GM12878 (cell line): ENCODE results near the gene SLIT1. TPM values are rescaled to one million over a fixed set of nuclear protein-coding genes. Genes with fewer than 3 reads are reported as not detected.

Source experiments
- BCL11A ChIP-seq: IDR thresholded peaks from 2 replicates; pipeline ENCODE4 v1.6.1; 2011; ENCODE audit warnings: low read depth, low read length
- BRCA1 ChIP-seq: IDR thresholded peaks from 2 replicates; pipeline ENCODE4 v1.6.1; 2011; ENCODE audit warnings: low read depth, low read length, improper control_type of control experiment
- CEBPB ChIP-seq, 2 experiments: fragments of 150-350 bp in 1 of 2; IDR thresholded peaks; 2 replicates each; pipeline ENCODE4 v1.6.1; 2012 to 2014; ENCODE audit warnings: low read depth in 2 of 2, low read length in 2 of 2, borderline replicate concordance in 1 of 2, inconsistent platforms in 1 of 2
- CHD2 ChIP-seq: IDR thresholded peaks from 2 replicates; pipeline ENCODE4 v1.6.1; 2011; ENCODE audit warnings: low read depth, low read length, improper control_type of control experiment, borderline replicate concordance
- E4F1 ChIP-seq: fragments of 450-650 bp; IDR thresholded peaks from 2 replicates; pipeline ENCODE4 v1.6.1; 2018; ENCODE audit warnings: borderline replicate concordance, mild to moderate bottlenecking; ENCODE audit not compliant: partially characterized antibody
- HDAC2 ChIP-seq: fragments of 200-600 bp; sonication (generic); IDR thresholded peaks from 2 replicates; pipeline ENCODE4 v1.6.1; 2017
- IKZF2 ChIP-seq, 2 experiments: fragments of 450-650 bp; IDR thresholded peaks; 2 replicates each; pipeline ENCODE4 v1.6.1; 2017; ENCODE audit warnings: mild to moderate bottlenecking in 2 of 2, moderate library complexity in 2 of 2
- IRF4 ChIP-seq: IDR thresholded peaks from 2 replicates; pipeline ENCODE4 v1.6.1; 2011; ENCODE audit warnings: low read depth, low read length
- KLF5 ChIP-seq: fragments of 450-650 bp; IDR thresholded peaks from 2 replicates; pipeline ENCODE4 v1.6.1; 2014; ENCODE audit warnings: mild to moderate bottlenecking; ENCODE audit not compliant: partially characterized antibody
- POLR2AphosphoS5 ChIP-seq: IDR thresholded peaks from 2 replicates; pipeline ENCODE4 v1.6.1; 2011; ENCODE audit warnings: mild to moderate bottlenecking, low read length, inconsistent platforms
- SKIL ChIP-seq: fragments of 450-650 bp; IDR thresholded peaks from 2 replicates; pipeline ENCODE4 v1.6.1; 2017; ENCODE audit warnings: mild to moderate bottlenecking, low read depth, inconsistent platforms; ENCODE audit not compliant: poor library complexity, severe bottlenecking
- YY1 ChIP-seq: IDR thresholded peaks from 2 replicates; pipeline ENCODE4 v1.6.1; 2011; ENCODE audit warnings: low read depth, mild to moderate bottlenecking, low read length
- ZNF207 ChIP-seq: fragments of 450-650 bp; IDR thresholded peaks from 2 replicates; pipeline ENCODE4 v1.6.1; 2014; ENCODE audit warnings: antibody characterized with exemption, mild to moderate bottlenecking, borderline replicate concordance
- ZNF592 ChIP-seq: fragments of 450-650 bp; IDR thresholded peaks from 2 replicates; pipeline ENCODE4 v1.6.1; 2017; ENCODE audit warnings: mild to moderate bottlenecking, moderate library complexity
- ZNF687 ChIP-seq: fragments of 450-650 bp; IDR thresholded peaks from 2 replicates; pipeline ENCODE4 v1.6.1; 2017; ENCODE audit warnings: mild to moderate bottlenecking, moderate library complexity
- ZZZ3 ChIP-seq: IDR thresholded peaks from 2 replicates; pipeline ENCODE4 v1.6.1; 2011; ENCODE audit warnings: low read depth; ENCODE audit not compliant: control insufficient read depth, insufficient read length
- polyA plus RNA-seq, 11 experiments: library from polyadenylated mRNA; depleted of rRNA in 4 of 11; unstranded in 6 of 11; stranded (reverse) in 5 of 11; fragments of >200 nt; fragmentation: Nextera tagmentation in 4 of 11; fragmentation: Illumina TruSeq in 1 of 11; extraction: Ambion mirVana in 4 of 11; extraction: Trizol in 1 of 11; gene quantifications; 1 replicate in 1 of 11; 2 replicates in 10 of 11; pipeline versions ENCODE4 v1.2.1 to v1.2.3, GENCODE V29; 2011 to 2016; ENCODE audit warnings: inconsistent platforms in 2 of 11, missing spikeins in 2 of 11, low read depth in 1 of 11
- total RNA-seq, 4 experiments: library from RNA; depleted of rRNA in 3 of 4; stranded (reverse); fragments of >200 nt in 3 of 4; fragmentation: Illumina TruSeq in 1 of 4; extraction: Trizol in 1 of 4; gene quantifications; 2 replicates each; pipeline versions ENCODE4 v1.2.1 to v1.2.3, GENCODE V29; 2013 to 2021

The SLIT1 gene
- total and polyA plus RNA-seq, 10 of the 15 experiments (the other 5 are each of a cell fraction or from before 2014, with no cell fraction given) = 0.04 to 0.19 (median 0.06) TPM; not detected in 4

GRCh38 chr10:97157578-97158095 lies 28.1 kb downstream of the SLIT1 start (continued):
- TF ChIP-seq ZNF687 (no peak), BRCA1 (no peak), ZNF207 (no peak), IKZF2 (IDR thresholded peaks at IDR 0.05) (peak; percentile 91 to 92), POLR2AphosphoS5 (no peak), BCL11A (0 out of 2 replicates have a peak, but pooled peaks have one; percentile 29), CHD2 (no peak), IRF4 (peak; percentile 60; the same call in 1 of the 2 replicates), E4F1 (no peak), YY1 (no peak), ZNF592 (no peak), CEBPB (IDR thresholded peaks at IDR 0.05; ENCODE audit: borderline replicate concordance in 1 of 2, low read depth in 2 of 2, low read length in 2 of 2) (no peak), KLF5 (no peak), ZZZ3 (no peak), HDAC2 (no peak), SKIL (peak; percentile 38)
